Measurements from ENCODE around the gene DGKE.

DGKE gene

DNA sequence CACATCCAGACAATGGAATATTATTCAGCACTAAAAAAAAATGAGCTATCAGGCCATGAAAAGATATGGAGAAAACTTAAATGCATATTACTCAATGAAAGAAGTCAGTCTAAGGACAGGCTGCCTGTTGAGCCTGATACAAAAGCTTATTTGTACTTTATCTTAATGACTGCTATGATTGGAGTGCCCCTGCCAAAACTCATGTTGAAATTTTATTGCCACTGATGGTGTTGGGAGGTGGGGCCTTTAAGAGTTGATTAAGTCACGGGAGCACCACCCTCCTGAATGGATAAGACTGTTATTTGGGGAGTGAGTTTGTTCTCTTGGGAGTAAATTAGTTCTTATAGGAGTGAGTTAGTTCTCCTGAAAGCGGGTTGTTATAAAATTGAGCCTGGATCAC is 10.1 kb upstream of the DGKE start:
- TF ChIP-seq, protein P1, sequence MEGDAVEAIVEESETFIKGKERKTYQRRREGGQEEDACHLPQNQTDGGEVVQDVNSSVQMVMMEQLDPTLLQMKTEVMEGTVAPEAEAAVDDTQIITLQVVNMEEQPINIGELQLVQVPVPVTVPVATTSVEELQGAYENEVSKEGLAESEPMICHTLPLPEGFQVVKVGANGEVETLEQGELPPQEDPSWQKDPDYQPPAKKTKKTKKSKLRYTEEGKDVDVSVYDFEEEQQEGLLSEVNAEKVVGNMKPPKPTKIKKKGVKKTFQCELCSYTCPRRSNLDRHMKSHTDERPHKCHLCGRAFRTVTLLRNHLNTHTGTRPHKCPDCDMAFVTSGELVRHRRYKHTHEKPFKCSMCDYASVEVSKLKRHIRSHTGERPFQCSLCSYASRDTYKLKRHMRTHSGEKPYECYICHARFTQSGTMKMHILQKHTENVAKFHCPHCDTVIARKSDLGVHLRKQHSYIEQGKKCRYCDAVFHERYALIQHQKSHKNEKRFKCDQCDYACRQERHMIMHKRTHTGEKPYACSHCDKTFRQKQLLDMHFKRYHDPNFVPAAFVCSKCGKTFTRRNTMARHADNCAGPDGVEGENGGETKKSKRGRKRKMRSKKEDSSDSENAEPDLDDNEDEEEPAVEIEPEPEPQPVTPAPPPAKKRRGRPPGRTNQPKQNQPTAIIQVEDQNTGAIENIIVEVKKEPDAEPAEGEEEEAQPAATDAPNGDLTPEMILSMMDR (IDR thresholded peaks at IDR 0.05) = no peak

DNA sequence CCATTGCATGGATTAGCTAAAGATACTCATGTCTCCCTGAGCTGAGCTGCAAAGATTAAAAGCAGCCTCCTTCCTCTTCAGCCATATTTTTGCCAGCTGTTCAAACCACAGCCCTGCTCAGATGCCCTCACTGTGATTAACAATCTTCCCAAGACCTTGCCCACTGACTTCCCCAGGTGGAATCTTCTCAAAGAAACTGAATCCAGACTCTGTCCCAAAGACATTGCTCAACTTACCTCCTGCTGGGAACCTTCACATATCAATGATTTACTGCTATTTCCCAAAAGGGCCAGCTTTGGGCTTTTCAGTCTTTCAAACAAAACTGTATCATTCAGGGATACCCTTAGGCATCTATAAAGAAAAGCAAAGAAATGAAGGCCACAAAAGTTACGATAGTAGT is 9.4 kb upstream of the DGKE start:
- TF ChIP-seq, protein P1 (IDR thresholded peaks at IDR 0.05) = no peak

DNA sequence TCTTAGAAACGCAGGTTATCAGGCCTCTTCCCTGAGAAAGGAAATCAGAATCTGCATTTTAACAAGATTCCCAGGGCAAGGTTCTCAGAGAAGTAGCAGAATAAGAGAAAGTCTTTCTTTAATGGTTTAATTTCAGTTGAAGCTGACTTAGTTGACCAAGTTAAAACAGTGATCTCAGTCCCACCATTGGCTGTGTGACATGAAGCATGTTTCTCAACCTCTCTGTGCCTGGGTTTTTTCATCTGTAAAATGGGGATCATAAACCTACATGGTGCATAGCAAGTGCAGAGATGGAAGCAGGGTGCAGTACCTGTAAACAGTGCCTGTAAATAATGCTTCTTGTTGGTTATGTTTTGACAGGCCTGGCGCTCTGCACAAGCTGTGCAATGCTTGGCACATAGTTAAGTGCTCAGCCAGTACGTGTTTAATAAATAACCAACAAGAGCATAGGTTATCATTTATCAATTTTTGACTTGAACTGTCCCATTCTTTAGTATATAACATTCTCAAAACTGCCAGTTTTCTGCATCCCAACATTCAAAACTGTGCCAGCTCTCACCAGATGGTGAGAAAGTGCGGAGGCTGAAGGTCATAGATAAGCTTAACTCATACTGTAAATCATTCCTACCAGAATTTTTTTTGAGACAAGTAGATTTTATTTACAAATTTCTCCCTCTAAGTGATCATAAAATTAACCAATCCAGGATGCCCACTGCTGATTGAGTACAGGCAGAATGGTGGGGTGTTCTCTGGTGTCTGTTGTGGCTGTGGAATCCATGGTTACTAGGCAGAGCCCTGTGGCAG is 7.1 kb upstream of the DGKE start:
- TF ChIP-seq, protein P1 (IDR thresholded peaks at IDR 0.05) = no peak

DNA sequence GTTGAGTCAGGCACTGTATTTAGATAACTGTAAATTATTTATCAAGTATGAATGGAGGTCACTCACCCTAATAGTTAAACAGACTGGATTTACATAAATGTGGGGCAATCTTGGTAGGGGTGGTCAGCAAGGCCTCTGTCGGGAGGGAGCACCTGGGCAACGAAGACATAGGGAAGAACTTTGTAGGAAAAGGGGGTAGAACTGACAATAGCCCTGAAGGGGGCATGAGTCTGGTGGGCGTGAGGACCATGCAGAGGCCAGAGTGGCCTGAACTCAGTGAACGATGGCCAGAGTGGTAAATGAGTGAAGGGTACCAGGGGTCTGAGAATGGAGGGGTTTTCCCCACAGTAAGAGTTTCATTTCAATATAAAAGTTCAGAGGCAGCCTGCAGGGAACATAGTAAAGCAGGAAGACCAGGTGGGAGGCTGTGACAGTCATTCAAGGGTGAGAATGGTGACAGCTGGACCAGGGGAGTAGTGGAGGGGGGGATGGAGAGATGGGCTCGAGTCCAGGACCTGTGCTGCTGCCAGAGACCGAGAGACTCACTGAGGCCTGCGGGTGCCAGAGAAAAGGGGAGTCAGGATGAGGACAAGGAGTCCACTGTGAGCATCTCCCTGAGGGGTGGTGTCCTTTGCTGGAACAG is 3.1 kb upstream of the DGKE start:
- TF ChIP-seq, protein P1 (IDR thresholded peaks at IDR 0.05) = no peak

DNA sequence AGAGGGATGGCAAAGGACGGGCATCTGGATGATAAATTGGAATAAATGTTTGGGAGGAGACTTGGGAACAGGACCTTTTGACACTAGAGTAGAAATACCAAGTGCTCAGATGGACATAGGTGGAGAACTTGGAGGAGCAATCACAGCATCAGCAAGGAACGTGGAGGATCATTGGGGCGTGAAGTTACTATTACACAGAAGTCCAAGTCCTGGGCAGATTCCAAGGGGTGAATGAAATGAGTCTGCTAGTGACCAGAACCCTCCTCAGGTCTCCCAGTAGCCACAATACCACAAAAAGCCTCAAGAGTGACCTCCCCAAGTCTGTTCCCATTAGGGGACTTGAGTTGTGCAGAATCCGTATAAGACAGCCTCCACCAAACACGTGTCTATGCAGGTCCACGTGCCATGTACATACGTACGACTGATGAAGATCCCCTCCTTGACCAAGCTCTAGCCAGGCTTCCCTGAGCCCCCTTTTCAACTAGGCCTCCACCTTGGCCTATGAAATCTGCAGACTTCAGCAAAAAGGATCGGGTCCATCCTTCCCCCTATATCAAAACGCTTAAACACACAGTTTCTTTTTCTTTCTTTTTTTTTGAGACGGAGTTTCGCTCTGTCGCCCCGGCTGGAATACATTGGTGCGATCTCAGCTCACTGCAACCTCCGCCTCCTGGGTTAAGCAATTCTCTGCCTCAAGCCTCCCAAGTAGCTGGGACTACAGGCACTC is 2.4 kb upstream of the DGKE start:
- TF ChIP-seq, protein P1 (IDR thresholded peaks at IDR 0.05) = no peak

DNA sequence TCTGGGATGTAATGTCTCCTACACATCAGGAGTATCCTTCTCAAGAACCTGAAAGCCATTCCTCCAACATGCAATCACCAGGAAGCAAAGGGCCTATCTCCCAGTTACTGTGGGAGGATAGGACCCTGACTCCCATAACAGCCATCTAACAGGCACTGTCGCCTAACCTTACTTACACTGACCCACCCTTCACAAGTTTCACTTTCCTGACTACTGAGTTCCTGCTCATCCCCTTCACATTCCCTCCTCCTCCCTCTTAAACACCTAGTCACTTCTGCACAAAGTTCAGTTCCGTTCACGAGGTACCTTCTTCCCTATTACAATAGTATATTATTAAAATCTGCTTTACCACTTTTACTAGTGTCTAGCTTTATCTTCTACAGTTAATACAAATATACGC is 1.5 kb upstream of the DGKE start:
- TF ChIP-seq, protein P1 (IDR thresholded peaks at IDR 0.05) = no peak

DNA sequence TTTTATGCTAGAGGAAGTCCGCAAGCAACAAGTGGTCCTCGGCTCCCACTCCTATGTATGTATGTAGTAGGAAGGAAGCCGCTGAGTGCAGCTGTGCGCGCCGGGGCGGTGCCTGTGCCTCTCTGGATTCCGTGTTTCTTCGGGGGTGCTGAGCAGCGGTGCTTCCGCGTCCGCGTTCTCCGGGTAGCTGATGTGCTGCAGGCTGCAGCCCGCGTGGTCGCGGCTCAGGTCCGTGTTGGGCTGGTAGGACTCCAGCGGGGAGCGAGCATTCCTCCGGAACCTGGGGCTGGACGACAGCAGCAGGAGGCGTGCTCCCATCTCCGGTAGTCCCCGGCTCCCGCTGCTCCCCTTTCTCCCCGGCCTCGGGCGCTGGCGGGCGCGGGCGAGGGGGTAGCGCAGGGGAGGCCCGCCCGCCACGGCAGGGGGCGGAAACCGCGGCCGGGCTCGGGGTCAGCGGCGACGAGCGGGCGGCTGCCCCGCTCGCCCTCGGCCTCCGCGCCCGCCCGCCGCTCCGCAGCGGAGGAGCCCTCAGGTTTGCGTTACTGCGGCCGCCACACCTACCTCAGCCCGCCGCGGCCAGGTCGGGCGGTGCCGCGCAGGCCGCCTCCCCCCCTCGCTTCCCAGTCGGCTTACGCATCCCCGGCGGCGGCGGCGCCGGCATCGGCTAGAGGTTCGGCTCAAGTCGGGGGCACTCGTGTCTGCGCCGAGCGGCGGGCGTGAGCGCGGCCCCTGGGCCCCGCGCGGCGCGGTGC is 718 bp upstream of the DGKE start:
- TF ChIP-seq, protein P1 (IDR thresholded peaks at IDR 0.05) = 0 out of 2 replicates have a peak, but pooled peaks have one; percentile 4
